Progenitor cell of endocrine pancreas (in vitro differentiated cells): ENCODE measurements around the gene CNTNAP5. TPM values are rescaled to one million over a fixed set of nuclear protein-coding genes. Genes with fewer than 3 reads are reported as not detected.

Experiments used
- DNase-seq: peaks from one replicate; pipeline ENCODE4 v3.0.0; 2021; ENCODE audit warnings: low spot score; ENCODE audit not compliant: unreplicated experiment
- H3K27ac Mint-ChIP-seq: 2 replicates; pipeline ENCODE4 v1.8.0; 2021; ENCODE audit warnings: mild to moderate bottlenecking, moderate library complexity, mixed read lengths
- H3K27me3 Mint-ChIP-seq: 2 replicates; pipeline ENCODE4 v1.8.0; 2021; ENCODE audit warnings: mixed read lengths
- H3K36me3 Mint-ChIP-seq: 2 replicates; pipeline ENCODE4 v1.8.0; 2022; ENCODE audit warnings: mixed read lengths; ENCODE audit not compliant: insufficient read depth
- H3K4me1 Mint-ChIP-seq: 2 replicates; pipeline ENCODE4 v1.8.0; 2021; ENCODE audit warnings: low read depth, mixed read lengths
- H3K4me3 Mint-ChIP-seq: 2 replicates; pipeline ENCODE4 v1.8.0; 2021; ENCODE audit warnings: low read depth, mild to moderate bottlenecking, moderate library complexity, mixed read lengths
- H3K9me3 Mint-ChIP-seq: 2 replicates; pipeline ENCODE4 v1.8.0; 2021; ENCODE audit warnings: low read depth, mixed read lengths
- CTCF ChIP-seq: fragments of 200-600 bp; sonication (generic); IDR thresholded peaks from one replicate; pipeline ENCODE4 v1.5.0; 2021; ENCODE audit warnings: antibody characterized with exemption, mild to moderate bottlenecking; ENCODE audit not compliant: unreplicated experiment
- total RNA-seq: library from RNA; stranded (reverse); gene quantifications from 2 replicates; pipeline ENCODE4 v1.2.1, GENCODE V29; 2021

The CNTNAP5 gene
- total RNA-seq, 1 donor from 2014 or later = 5.3 TPM

GRCh38 chr2:124908411-124908810 is 883.3 kb downstream of the CNTNAP5 start:
- H3K36me3 Mint-ChIP-seq = no peaks in the 10 kb centered on the region
- TF ChIP-seq CTCF = no peak
- no peaks in the 10 kb centered on the region for H3K9me3 Mint-ChIP-seq
- DNase-seq = no peak
- H3K27me3 Mint-ChIP-seq = no peaks in the 10 kb centered on the region
- no peak overlapping the region for H3K4me3 Mint-ChIP-seq
- H3K27ac Mint-ChIP-seq = no peak overlapping the region
- no peaks in the 10 kb centered on the region for H3K4me1 Mint-ChIP-seq

- no peak for TF ChIP-seq CTCF
- peaks cover 5% of the 10 kb centered on the region for H3K27me3 Mint-ChIP-seq
- H3K36me3 Mint-ChIP-seq = no peaks in the 10 kb centered on the region
- H3K4me3 Mint-ChIP-seq = no peak overlapping the region
- DNase-seq = no peak
- H3K27ac Mint-ChIP-seq = no peak overlapping the region
- H3K4me1 Mint-ChIP-seq = no peaks in the 10 kb centered on the region
- H3K9me3 Mint-ChIP-seq = no peaks in the 10 kb centered on the region
These were observed 886.5 kb downstream of the CNTNAP5 start for GRCh38 chr2:124911560-124911959.

- no peaks in the 10 kb centered on the region for H3K9me3 Mint-ChIP-seq
- H3K4me1 Mint-ChIP-seq = no peaks in the 10 kb centered on the region
- DNase-seq = no peak
- H3K27ac Mint-ChIP-seq = no peak overlapping the region
- no peak overlapping the region for H3K4me3 Mint-ChIP-seq
- H3K36me3 Mint-ChIP-seq = no peaks in the 10 kb centered on the region
- TF ChIP-seq CTCF = no peak
- H3K27me3 Mint-ChIP-seq = peaks cover 5% of the 10 kb centered on the region
These were observed 888.8 kb downstream of the CNTNAP5 start for GRCh38 chr2:124913868-124914267.

- no peak for DNase-seq
- no peak for TF ChIP-seq CTCF
- Mint-ChIP-seq H3K4me3 (no peak overlapping the region), H3K27me3 (peaks cover 5% of the 10 kb centered on the region), H3K36me3 (no peaks in the 10 kb centered on the region), H3K27ac (no peak overlapping the region), H3K9me3 (no peaks in the 10 kb centered on the region), H3K4me1 (no peaks in the 10 kb centered on the region)
These were observed 890.5 kb downstream of the CNTNAP5 start for GRCh38 chr2:124915567-124915966.

- Mint-ChIP-seq H3K9me3 (no peaks in the 10 kb centered on the region), H3K4me3 (no peak overlapping the region), H3K27ac (no peak overlapping the region), H3K36me3 (no peaks in the 10 kb centered on the region), H3K4me1 (peaks cover 5% of the 10 kb centered on the region), H3K27me3 (peaks cover under 1% of the 10 kb centered on the region)
- TF ChIP-seq CTCF = no peak
- DNase-seq = no peak
These were observed 894.2 kb downstream of the CNTNAP5 start for GRCh38 chr2:124919296-124919695.
